Choroid plexus epithelial cell (primary cell): ENCODE results near the gene ORC1.

Experiments
- DNase-seq: peaks from one replicate; pipeline ENCODE4 v3.0.0-alpha.2; 2010; ENCODE audit warnings: low read depth
- H3K4me3 ChIP-seq: 2 replicates; pipeline ENCODE4 v1.5.1; 2011; ENCODE audit warnings: low read depth, mild to moderate bottlenecking, control low read depth, low read length, moderate library complexity
- CTCF ChIP-seq: conservative IDR thresholded peaks from 2 replicates; pipeline ENCODE4 v1.5.1; 2011; ENCODE audit warnings: low read depth, mild to moderate bottlenecking, control low read depth, inconsistent platforms, low read length, moderate library complexity

The ORC1 gene

GRCh38 chr1:52416811-52417210 lies 12.6 kb upstream of the ORC1 start:
- DNase-seq: no peak
- TF ChIP-seq CTCF: no peak
- no peak overlapping the region for H3K4me3 ChIP-seq

- no peak overlapping the region for H3K4me3 ChIP-seq
- no peak for DNase-seq
- TF ChIP-seq CTCF: no peak
Observed at GRCh38 chr1:52414942-52415341, 10.7 kb upstream of the ORC1 start.

- TF ChIP-seq CTCF: no peak
- no peak for DNase-seq
- no peak overlapping the region for H3K4me3 ChIP-seq
Observed at GRCh38 chr1:52413410-52413989, 9.3 kb upstream of the ORC1 start.

- H3K4me3 ChIP-seq: peak overlapping the region; percentile 91
- no peak for TF ChIP-seq CTCF
- no peak for DNase-seq
Observed at GRCh38 chr1:52404975-52405338, 734 bp upstream of the ORC1 start.

GRCh38 chr1:52403566-52404115 lies 582 bp downstream of the ORC1 start:
- H3K4me3 ChIP-seq: peak overlapping the region; percentile 91
- peak; percentile 82 for DNase-seq
- no peak for TF ChIP-seq CTCF

GRCh38 chr1:52402860-52403240 lies 1.4 kb downstream of the ORC1 start:
- H3K4me3 ChIP-seq: no peak overlapping the region
- no peak for DNase-seq
- no peak for TF ChIP-seq CTCF

GRCh38 chr1:52400131-52400530 lies 4.1 kb downstream of the ORC1 start:
- no peak for TF ChIP-seq CTCF
- no peak for DNase-seq

More at GRCh38 chr1:52400131-52400530, 4.1 kb downstream of the ORC1 start:
- no peak overlapping the region for H3K4me3 ChIP-seq
